Stimulated activated naive CD8-positive, alpha-beta T cell treated with anti-CD3 and anti-CD28 coated beads, Interleukin-15, Interleukin-2, amounts not matched to agents 100 ng/mL and 50 ng/mL, for 24 hours (primary cell): ENCODE measurements around the gene JUNB.

Experiments
- H3K27ac Mint-ChIP-seq: one replicate; pipeline ENCODE4 v1.8.0; 2021; ENCODE audit warnings: mild to moderate bottlenecking, mixed read lengths
- H3K27me3 Mint-ChIP-seq: one replicate; pipeline ENCODE4 v1.8.0; 2021; ENCODE audit warnings: mixed read lengths
- H3K36me3 Mint-ChIP-seq: one replicate; pipeline ENCODE4 v1.8.0; 2021; ENCODE audit warnings: low read depth, mixed read lengths
- H3K4me1 Mint-ChIP-seq: one replicate; pipeline ENCODE4 v1.8.0; 2021; ENCODE audit warnings: low read depth, mixed read lengths
- H3K4me3 Mint-ChIP-seq: one replicate; pipeline ENCODE4 v1.8.0; 2021; ENCODE audit warnings: mild to moderate bottlenecking, mixed read lengths
- H3K9me3 Mint-ChIP-seq: one replicate; pipeline ENCODE4 v1.8.0; 2021; ENCODE audit warnings: mixed read lengths

JUNB gene

DNA sequence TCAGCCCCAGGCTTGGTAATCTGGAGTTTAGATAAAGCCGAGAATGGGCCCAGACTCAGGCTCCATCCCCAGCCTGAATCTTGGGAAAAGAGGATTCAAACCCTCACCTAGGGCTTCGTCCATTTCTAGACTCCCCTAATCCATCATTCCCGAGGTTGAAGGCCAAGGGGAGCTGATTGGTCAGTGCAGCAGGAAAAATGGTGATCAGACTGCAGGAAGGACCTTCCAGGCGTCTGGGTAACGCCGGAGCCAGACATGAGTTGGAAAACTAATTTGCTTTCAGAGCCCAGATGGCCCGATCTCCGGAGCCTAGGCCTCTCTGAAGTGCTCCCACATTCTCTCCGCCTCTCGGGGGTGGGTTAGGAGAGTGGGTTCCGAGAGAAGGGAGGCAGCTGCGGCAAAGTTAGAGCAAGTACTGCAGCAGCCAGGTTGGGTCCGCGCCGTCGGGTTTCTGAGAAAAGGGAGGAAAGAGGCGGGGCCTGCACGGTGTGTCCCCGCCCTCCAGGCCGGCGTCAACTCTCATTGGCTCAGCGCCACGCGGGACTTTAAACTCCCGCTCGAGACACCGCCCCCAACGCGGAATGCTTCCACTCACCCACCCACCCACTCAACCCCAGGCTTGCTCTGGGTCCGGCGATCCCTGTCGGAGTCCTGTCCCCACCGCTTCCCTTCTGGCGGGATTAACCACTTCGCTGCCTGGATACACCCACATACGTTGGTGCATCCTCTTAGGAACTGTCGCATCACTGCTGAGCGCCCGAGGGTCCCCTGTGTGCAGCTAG lies 43.9 kb downstream of the JUNB start:
- no peaks in the 10 kb centered on the region for H3K9me3 Mint-ChIP-seq
- no peak overlapping the region for H3K27ac Mint-ChIP-seq
- H3K36me3 Mint-ChIP-seq = no peaks in the 10 kb centered on the region
- peaks cover 47% of the 10 kb centered on the region for H3K4me1 Mint-ChIP-seq
- peak overlapping the region; percentile 28 for H3K4me3 Mint-ChIP-seq
- H3K27me3 Mint-ChIP-seq = peaks cover 81% of the 10 kb centered on the region

- peak overlapping the region; percentile 23 for H3K4me3 Mint-ChIP-seq
- peaks cover 80% of the 10 kb centered on the region for H3K27me3 Mint-ChIP-seq
- no peak overlapping the region for H3K27ac Mint-ChIP-seq
- no peaks in the 10 kb centered on the region for H3K9me3 Mint-ChIP-seq
- H3K4me1 Mint-ChIP-seq = peaks cover 58% of the 10 kb centered on the region
- no peaks in the 10 kb centered on the region for H3K36me3 Mint-ChIP-seq
Measured at GRCh38 chr19:12836529-12836863, 45.2 kb downstream of the JUNB start.

- H3K27ac Mint-ChIP-seq = peak overlapping the region; percentile 26
- H3K27me3 Mint-ChIP-seq = peaks cover 79% of the 10 kb centered on the region
- H3K9me3 Mint-ChIP-seq = no peaks in the 10 kb centered on the region
- H3K36me3 Mint-ChIP-seq = no peaks in the 10 kb centered on the region
- H3K4me1 Mint-ChIP-seq = peaks cover 54% of the 10 kb centered on the region
- H3K4me3 Mint-ChIP-seq = peak overlapping the region; percentile 28
Measured at GRCh38 chr19:12837225-12837624, 45.9 kb downstream of the JUNB start.

GRCh38 chr19:12838182-12838885 lies 47.0 kb downstream of the JUNB start, which contains the start of gene MAST1:
Gene MAST1, plus strand, starts transcription at chr19:12838515. Its CDS starts 58 bp downstream, at chr19:12838573.
- H3K4me1 Mint-ChIP-seq = peaks cover 46% of the 10 kb centered on the region
- peak within 1 kb of the TSS; percentile 58 for H3K4me3 Mint-ChIP-seq
- H3K9me3 Mint-ChIP-seq = no peaks in the 10 kb centered on the region
- H3K27me3 Mint-ChIP-seq = peaks cover 75% of the 10 kb centered on the region
- H3K36me3 Mint-ChIP-seq = no peaks in the 10 kb centered on the region
- H3K27ac Mint-ChIP-seq = peak within 1 kb of the TSS; percentile 26

DNA sequence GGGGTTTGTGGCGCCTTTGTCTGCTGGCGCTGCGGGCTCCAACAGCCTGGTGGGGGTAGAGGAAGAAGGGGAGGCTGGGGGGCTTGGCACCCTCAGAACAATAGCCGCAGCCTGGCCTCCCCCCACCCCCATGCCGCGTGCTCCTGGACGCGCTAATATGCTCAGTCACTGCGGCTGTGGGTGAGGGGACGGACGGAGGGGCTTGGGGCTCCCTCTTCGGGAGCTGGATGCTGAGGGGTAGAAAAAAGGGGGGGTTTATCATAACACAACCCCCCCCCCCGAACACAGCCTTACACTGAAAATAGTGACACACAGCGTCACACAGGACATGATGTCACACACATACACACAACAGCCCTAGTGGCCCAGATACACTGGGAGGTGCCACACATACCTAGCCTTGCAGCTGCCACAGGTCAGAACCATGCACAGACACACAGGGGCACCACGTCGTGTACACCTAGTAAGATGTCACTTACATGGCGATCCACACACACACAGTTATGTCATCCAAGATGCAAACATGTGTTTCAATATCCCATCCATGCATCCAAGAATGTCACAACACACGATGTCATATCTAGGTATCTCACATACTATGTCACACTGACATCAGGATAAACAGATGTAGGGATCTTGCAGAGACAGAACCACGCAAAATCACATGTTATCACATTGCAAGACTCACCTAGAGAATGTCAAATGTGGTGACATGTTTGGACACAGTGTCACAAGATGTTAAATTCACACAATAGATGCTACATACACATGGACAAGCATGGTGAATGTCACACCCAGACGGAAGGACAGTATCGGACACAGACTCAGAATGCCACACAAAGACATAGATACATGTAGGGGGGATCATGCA lies 47.8 kb downstream of the JUNB start:
- Mint-ChIP-seq H3K27ac (no peak overlapping the region), H3K4me3 (peak overlapping the region; percentile 58), H3K36me3 (no peaks in the 10 kb centered on the region), H3K27me3 (peaks cover 76% of the 10 kb centered on the region), H3K4me1 (peaks cover 45% of the 10 kb centered on the region), H3K9me3 (no peaks in the 10 kb centered on the region)

DNA sequence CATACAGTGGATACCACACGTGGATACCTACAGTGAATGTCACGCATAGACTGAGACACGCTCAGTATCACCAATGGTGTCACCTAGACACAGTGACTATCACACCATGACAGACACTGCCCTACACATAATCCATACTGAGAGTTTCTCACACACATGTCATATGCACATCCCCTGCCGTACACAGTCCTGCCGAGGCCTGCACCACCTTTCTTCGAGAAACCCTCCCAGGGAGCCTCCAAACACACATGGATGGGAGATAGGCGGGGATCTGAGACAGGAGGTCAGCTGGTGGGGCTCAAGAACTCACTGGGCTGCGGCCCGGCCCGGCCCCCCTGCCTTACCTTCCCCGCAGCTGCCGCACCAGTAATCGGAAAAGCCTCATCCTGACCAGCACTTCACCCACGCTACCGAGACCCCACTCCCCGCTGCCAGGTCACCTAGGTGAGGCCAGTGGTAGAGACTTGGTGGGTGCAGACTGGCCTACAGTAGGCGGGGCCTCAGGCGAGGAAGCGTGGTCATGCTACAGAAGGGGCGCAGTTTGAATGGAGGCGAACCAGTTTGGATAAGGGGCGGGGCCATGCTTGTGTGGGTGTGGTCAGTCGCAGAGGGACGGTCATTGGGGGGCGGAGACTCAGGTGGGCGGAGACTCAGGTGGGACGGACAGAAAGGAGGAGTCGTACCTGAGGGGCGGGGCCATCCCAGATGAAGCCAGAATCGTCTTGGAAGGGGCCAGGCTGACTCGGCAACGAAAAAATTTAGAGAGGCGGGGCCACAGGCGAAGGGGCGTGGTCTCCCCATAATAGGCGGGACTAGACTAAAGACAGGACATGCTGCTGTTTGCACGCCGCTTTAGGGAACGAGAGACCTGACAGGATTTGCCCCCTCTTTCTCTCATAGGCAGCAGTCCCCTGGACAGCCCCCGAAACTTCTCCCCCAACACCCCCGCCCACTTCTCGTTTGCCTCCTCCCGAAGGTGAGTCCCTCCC lies 49.1 kb downstream of the JUNB start:
- Mint-ChIP-seq H3K27me3 (peaks cover 70% of the 10 kb centered on the region), H3K4me1 (peaks cover 37% of the 10 kb centered on the region), H3K27ac (no peak overlapping the region), H3K4me3 (no peak overlapping the region), H3K9me3 (no peaks in the 10 kb centered on the region), H3K36me3 (no peaks in the 10 kb centered on the region)

- Mint-ChIP-seq H3K27ac (no peak overlapping the region), H3K9me3 (no peaks in the 10 kb centered on the region), H3K4me3 (no peak overlapping the region)
Measured at GRCh38 chr19:12841094-12841493, 49.8 kb downstream of the JUNB start.

DNA sequence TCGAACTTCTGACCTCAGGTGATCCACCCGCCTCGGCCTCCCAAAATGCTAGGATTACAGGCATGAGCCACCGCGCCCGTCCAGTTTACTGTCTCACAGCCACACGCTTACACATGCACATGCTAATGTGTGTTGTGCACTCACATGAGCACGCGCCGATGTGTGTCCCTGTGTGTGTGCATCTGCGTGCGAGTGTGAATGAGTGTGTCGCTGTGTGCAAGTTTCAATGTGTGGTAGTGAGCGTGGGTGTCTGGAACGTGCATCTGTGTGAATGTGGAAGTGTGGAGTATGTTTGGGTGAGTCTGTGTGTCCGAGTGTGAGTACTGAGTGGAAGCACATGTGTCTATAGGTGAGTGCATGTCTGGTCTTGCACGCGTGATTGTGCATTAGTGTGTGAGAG lies 51.2 kb downstream of the JUNB start:
- H3K9me3 Mint-ChIP-seq = no peaks in the 10 kb centered on the region
- H3K4me1 Mint-ChIP-seq = peaks cover 32% of the 10 kb centered on the region
- H3K27me3 Mint-ChIP-seq = peaks cover 59% of the 10 kb centered on the region
- no peak overlapping the region for H3K4me3 Mint-ChIP-seq
- no peaks in the 10 kb centered on the region for H3K36me3 Mint-ChIP-seq
- no peak overlapping the region for H3K27ac Mint-ChIP-seq

More at GRCh38 chr19:12841094-12841493, 49.8 kb downstream of the JUNB start:
- H3K4me1 Mint-ChIP-seq = peaks cover 37% of the 10 kb centered on the region
- H3K36me3 Mint-ChIP-seq = no peaks in the 10 kb centered on the region
- peaks cover 66% of the 10 kb centered on the region for H3K27me3 Mint-ChIP-seq
